Glutamatergic neuron (in vitro differentiated cells): Measurements from ENCODE around the gene ARHGAP10. TPM values are rescaled to one million over a fixed set of nuclear protein-coding genes. Genes with fewer than 3 reads are reported as not detected.

Experiments used
- DNase-seq: peaks from one replicate; pipeline ENCODE4 v3.0.0; 2022
- H3K27ac Mint-ChIP-seq: one replicate; pipeline ENCODE4 v1.8.0; 2020; ENCODE audit warnings: mild to moderate bottlenecking, mixed read lengths, inconsistent platforms; ENCODE audit not compliant: unreplicated experiment
- H3K27me3 Mint-ChIP-seq: one replicate; pipeline ENCODE4 v1.8.0; 2020; ENCODE audit warnings: mild to moderate bottlenecking, moderate library complexity, mixed read lengths, inconsistent platforms; ENCODE audit not compliant: unreplicated experiment
- H3K36me3 Mint-ChIP-seq: one replicate; pipeline ENCODE4 v1.8.0; 2020; ENCODE audit warnings: mild to moderate bottlenecking, mixed read lengths, inconsistent platforms; ENCODE audit not compliant: unreplicated experiment
- H3K4me1 Mint-ChIP-seq: one replicate; pipeline ENCODE4 v1.8.0; 2020; ENCODE audit warnings: mild to moderate bottlenecking, low read depth, mixed read lengths, inconsistent platforms; ENCODE audit not compliant: unreplicated experiment
- H3K4me3 Mint-ChIP-seq: one replicate; pipeline ENCODE4 v1.8.0; 2020; ENCODE audit warnings: mild to moderate bottlenecking, mixed read lengths, inconsistent platforms; ENCODE audit not compliant: unreplicated experiment
- H3K9me3 Mint-ChIP-seq: one replicate; pipeline ENCODE4 v1.8.0; 2020; ENCODE audit warnings: mild to moderate bottlenecking, moderate library complexity, mixed read lengths, inconsistent platforms; ENCODE audit not compliant: unreplicated experiment
- CTCF ChIP-seq: fragments of 200-600 bp; sonication (generic); IDR thresholded peaks from one replicate; pipeline ENCODE4 v1.5.0; 2021; ENCODE audit not compliant: partially characterized antibody, unreplicated experiment
- total RNA-seq: library from RNA; stranded (reverse); fragmentation: NEBNext Ultra II Directional; extraction: Animal tissue kit (Norgen Biotek cat#: 25700); gene quantifications from one replicate; pipeline ENCODE4 v1.2.1, GENCODE V29; 2021; ENCODE audit not compliant: unreplicated experiment

ARHGAP10 gene
- total RNA-seq, 1 donor from 2014 or later, result 19.7 TPM

GRCh38 chr4:147826288-147826646 is 94.4 kb downstream of the ARHGAP10 start:
- Mint-ChIP-seq H3K9me3 (peaks cover 2% of the 10 kb centered on the region), H3K27ac (no peak overlapping the region), H3K27me3 (peaks cover 1% of the 10 kb centered on the region), H3K4me1 (peaks cover 8% of the 10 kb centered on the region), H3K36me3 (no peaks in the 10 kb centered on the region), H3K4me3 (no peak overlapping the region)
- no peak for TF ChIP-seq CTCF
- no peak for DNase-seq

- H3K9me3 Mint-ChIP-seq, result peaks cover 2% of the 10 kb centered on the region
These were observed 96.5 kb downstream of the ARHGAP10 start for GRCh38 chr4:147828331-147828905.

GRCh38 chr4:147829401-147830101 is 97.7 kb downstream of the ARHGAP10 start:
- DNase-seq, result no peak
- H3K4me1 Mint-ChIP-seq, result peaks cover 9% of the 10 kb centered on the region

More at GRCh38 chr4:147828331-147828905, 96.5 kb downstream of the ARHGAP10 start:
- peaks cover 9% of the 10 kb centered on the region for H3K4me1 Mint-ChIP-seq
- H3K27ac Mint-ChIP-seq, result no peak overlapping the region
- H3K36me3 Mint-ChIP-seq, result no peaks in the 10 kb centered on the region
- TF ChIP-seq CTCF, result no peak
- DNase-seq, result no peak
- peaks cover 1% of the 10 kb centered on the region for H3K27me3 Mint-ChIP-seq
- H3K4me3 Mint-ChIP-seq, result no peak overlapping the region

GRCh38 chr4:147830102-147830463 is 98.2 kb downstream of the ARHGAP10 start:
- H3K9me3 Mint-ChIP-seq, result peaks cover 2% of the 10 kb centered on the region
- TF ChIP-seq CTCF, result no peak
- no peak overlapping the region for H3K4me3 Mint-ChIP-seq
- peaks cover 3% of the 10 kb centered on the region for H3K27me3 Mint-ChIP-seq
- H3K4me1 Mint-ChIP-seq, result peaks cover 9% of the 10 kb centered on the region
- no peak overlapping the region for H3K27ac Mint-ChIP-seq
- no peaks in the 10 kb centered on the region for H3K36me3 Mint-ChIP-seq
- DNase-seq, result no peak

More at GRCh38 chr4:147829401-147830101, 97.7 kb downstream of the ARHGAP10 start:
- Mint-ChIP-seq H3K27ac (no peak overlapping the region), H3K36me3 (no peaks in the 10 kb centered on the region), H3K27me3 (peaks cover 3% of the 10 kb centered on the region), H3K9me3 (peaks cover 2% of the 10 kb centered on the region), H3K4me3 (no peak overlapping the region)
- no peak for TF ChIP-seq CTCF

GRCh38 chr4:147830987-147831386 is 99.1 kb downstream of the ARHGAP10 start:
- DNase-seq, result no peak
- no peak overlapping the region for H3K4me3 Mint-ChIP-seq
- peaks cover 13% of the 10 kb centered on the region for H3K4me1 Mint-ChIP-seq

More at GRCh38 chr4:147830987-147831386, 99.1 kb downstream of the ARHGAP10 start:
- TF ChIP-seq CTCF, result no peak
- no peaks in the 10 kb centered on the region for H3K36me3 Mint-ChIP-seq
- H3K27me3 Mint-ChIP-seq, result peaks cover 3% of the 10 kb centered on the region
- peaks cover 2% of the 10 kb centered on the region for H3K9me3 Mint-ChIP-seq
- H3K27ac Mint-ChIP-seq, result no peak overlapping the region
